ENCODE measurements around the gene TFAP2A.

Gene TFAP2A

DNA sequence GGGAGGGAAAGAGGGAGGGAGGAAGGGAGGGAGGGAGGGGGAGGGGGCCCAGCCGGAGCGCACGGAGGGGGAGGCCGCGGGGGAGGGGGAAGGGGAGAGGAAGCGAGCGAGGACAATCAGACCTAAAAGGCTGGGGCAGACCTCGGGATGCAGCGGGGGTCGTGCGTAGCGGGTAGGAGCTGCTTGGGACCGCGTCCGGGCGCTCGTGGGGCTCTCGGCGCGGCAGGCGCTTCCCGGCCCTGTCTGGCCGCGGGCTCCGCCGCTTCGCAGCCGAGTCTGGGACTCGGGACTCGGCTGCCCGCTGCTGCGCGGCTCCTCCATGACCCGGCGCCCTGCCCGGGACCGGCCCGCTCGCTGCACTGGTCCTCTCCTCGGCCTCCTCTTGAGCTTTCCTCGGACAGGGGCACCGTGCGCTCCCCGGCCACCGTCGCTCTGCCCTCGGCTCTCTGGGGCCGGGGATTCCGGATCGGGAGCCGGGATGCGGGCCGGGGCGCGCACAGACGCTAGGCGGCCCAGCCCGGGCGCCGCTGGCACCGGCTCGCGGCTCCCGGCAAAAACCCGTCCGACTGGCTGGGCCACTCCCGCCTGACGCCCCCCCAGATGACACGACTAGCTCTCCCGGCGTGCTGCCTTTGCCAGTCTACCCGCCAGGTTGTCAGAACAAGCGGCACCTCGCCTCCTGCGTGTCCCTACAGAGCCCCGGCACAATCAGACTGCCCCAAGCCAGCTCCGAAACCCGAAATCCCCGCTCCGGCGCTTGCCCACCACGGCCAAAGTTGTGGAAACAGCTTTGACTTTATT lies 2.2 kb downstream of the TFAP2A start:
- DNase-seq = peak in 2 of 51 donors; percentile 13 to 26

DNA sequence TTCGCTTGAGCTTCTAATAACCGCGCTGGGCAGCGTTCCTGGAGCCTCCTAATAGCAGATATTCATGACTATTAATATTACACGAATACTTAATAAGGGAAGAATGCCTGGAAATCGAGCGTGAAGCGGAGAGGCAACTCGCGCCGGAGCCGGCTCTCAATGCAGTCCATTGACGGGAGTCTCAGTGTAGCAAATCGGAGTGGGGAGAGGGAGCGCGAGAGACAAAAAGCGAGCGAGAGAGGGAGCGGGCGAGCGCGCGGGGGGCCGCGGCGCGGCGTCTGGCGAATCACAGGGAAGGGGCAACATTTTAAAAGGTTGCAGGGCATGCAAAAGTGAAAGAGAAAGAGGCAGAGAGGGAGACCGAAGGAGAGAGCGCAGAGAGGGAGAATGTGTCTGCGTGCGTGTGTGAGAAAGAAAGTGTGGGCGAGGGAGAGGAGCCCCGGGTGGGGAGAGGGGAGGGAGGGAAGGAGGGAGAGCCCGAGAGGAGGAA lies 2.9 kb downstream of the TFAP2A start:
- DNase-seq = no peak

DNA sequence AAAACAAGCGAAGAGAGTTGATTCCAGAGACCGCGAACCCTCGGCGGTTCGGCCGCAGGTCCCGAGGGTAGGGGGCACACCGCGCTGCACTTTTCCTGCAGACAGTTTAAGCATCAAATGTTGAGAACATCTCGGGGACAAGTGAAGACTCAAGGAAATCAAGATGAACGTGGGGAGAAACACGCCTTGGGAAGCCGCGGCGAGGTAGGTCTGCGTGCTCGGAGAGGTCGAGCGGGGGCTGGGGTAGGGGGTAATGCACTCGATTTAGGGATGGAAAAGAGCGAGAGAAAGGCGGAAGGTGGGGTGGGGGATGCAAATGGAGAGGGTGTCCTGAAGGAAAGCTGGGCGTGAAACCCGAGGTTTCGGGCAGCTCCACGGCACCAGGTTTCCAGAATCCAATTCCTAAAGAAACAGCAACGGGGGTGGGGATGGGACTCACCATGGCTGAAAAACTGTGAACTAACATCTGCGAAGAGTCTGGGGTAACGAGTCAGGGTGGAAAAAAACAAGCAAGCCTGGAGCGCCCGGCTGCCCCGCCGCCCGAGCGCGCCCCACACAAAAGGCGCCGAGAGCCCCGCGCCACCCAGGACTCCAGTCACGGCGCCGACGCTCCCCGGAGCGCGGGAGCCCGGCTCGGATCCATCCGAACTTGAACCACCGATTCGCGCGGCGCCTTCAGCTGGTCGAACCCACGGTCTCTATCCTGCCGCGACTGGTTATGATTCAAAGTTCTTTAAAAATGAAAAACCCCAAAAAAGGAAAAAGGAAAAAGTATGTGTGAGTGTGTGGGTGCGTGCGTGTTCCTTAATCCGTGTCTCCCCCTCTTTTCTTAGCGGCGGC lies 3.5 kb downstream of the TFAP2A start:
- no peak for DNase-seq

DNA sequence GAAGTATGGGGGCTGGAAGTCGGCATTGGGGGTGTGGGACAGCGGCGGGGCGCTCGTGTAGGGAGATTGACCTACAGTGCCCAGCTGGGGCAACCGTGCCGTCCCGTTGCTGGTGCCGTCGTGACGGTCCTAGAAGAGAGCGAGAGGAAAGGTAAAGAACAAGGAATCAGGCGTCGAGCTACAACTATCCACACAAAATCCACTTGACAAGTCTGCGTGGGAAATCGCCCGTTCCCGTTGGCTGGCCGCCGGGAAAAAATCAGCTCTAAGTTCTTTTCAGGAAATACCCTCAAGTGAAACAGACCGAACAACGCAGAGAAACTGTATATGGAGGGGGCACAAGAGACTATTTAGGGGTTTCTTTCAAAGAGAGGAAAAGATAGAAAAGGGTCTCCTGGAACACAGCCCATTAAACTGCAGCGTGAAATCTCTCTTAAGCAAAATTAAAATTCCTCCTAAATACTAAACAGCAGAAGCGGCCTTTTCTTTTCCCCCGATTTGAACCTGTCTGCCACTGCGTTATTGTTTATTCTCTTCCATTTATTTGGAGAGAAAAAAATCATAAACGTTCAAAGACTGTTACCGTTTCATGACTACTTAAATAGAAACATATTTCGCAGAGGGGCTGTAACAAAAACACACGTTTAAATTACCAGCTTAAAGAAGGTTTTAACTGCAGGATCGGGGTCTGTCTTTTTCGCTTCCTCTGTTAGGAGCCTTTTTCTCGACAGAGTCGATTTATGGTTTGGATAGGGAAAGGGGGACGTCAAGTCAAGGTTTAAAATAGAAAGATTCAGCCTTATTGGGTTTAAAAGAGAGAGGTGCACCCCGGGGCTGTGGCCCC lies 4.4 kb downstream of the TFAP2A start:
- DNase-seq = no peak

DNA sequence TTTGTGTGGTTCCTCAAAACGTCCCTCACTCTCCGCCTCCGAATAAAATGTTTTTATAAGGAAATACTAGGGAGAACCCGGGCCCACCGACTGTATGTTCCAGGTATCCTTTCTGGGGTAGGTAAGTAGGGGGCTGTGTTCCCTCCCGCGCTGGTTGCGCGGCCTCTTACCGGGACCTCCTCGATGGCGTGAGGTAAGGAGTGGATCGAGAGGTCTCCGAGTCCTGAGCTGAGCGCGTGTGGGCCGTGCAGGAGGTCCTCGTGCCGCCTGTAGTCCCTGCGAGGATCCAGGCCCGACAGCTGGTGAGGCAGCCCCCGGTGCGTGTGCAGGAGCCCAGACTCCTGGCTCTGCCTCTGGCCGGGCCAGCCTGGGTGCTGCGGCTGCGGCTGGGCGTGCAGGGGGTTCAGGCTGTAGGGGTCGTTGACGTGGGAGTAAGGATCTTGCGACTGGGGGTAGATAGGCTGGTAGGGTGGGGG lies 5.1 kb downstream of the TFAP2A start:
- no peak for DNase-seq

DNA sequence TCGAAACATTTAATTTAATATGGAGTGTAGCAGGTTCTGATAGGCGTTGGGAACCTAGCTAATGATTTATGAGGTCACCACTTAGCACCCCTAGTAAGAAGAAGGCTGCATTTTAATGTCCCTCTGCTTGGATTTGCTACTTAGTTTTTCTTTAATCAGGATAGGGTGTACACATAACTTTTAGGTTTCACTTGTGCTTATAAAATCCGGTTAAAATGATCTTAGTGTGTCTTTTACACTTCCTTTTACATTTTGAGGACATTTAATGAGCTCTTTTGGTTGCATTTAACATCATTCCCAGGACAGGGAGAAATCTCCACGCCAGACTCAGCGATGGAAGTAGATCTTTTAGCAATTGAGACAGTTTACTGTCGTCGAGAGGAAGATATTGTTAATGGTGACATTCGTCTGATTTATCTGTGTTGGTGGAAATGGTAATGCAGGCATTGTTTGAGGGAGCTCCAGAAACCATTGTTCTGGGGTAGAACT lies 5.6 kb downstream of the TFAP2A start:
- DNase-seq = no peak

DNA sequence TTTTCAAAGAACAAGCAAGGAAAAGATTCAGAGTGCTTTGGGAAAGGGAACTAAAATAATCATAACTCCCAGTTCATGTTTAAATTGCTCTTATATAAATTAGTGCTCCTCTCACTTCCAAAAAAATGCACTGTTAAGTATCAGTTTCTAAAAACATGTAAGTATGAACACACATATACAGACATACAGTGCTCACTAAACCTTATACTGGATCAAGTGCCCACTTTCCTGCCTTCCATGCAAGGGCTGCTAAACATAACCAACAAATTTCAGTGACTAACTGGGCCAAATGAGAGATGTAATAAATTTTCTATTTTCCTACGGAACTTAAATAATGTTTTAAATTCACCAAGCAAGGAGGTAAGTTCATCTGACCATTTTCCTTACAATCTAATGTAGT lies 6.4 kb downstream of the TFAP2A start:
- DNase-seq = no peak

DNA sequence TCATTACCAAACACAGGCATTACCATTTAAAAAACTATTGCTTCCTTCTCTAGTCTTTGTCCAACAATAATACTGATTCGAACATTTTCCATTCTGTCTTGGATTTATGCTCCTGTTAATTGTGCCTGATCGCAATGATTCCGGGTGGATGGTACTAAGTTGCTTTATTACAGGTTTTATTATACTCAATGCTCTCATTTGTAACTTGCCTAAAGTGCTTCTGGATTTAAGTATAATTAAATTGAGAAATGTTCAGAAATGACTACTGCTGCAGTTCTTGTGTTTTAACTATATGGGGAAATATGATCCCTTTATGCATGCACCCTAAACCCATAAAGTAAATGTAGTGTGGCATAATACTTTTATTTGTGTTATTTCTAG lies 7.2 kb downstream of the TFAP2A start:
- DNase-seq = no peak

DNA sequence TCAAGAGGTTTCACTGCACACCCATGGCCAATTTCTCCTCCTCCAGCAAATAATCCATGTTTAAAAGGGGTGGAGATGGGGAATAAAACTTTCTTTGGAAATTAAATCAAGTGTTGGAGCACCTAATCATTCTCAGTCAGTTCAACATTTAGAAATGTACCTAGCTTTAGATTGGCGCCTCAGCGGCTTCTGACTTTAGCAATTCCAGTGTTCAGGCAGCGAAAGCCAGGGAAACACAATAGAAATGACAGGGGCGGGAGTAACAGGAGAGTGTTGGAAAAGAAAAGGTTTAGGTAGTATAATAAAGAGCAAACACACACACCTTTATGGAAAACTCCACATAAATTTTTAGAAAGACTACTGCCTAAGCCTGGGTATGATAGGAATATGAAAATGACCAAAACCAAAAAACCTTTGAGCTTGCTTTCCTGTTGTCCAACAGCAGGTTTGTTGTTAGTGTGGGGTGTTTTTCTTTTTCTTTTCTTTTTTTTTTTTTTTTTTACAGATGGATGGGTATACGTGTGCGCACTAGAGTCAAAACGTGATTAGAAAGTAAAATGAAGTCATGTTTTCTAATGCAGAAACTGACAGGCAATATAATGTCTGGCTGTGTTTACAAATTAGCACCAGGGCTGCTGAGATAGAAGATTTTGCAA lies 7.7 kb downstream of the TFAP2A start:
- no peak for DNase-seq

DNA sequence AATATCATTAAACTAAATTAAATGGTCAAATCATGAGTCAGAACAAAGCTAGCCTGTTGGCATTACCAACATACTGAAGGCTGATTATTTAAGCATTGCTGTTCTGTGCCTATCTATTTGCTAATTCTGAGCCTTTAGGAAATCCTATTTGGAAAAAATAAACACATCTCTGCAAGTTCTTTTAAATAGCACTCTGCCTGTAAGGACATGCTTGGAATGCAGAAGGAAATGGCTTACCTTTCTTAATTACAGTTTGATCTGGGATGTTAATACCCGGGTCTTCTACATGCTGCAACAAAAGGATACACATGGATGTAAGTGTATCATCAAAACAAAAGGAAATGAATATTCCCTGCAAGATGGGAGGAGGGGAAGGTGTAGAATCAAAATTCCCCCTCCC lies 8.3 kb downstream of the TFAP2A start:
- DNase-seq = no peak

DNA sequence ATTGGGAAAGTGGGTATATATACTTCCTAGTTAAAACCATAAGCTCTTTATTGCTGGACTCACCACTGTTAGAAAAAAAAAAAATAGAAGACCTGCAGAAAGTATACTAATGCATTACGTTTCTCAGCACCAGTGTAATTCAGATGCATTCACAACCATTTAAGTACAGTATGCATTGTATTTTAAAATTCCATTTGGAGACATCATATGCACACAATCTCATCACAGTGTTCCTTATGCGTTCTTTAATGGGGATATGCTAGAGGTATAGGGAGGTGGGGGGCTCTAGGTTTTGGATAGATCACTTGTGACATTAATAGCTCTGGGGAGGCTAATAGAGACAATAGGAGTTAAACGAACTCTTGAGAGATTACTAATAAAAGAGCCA lies 9.4 kb downstream of the TFAP2A start:
- no peak for DNase-seq

DNA sequence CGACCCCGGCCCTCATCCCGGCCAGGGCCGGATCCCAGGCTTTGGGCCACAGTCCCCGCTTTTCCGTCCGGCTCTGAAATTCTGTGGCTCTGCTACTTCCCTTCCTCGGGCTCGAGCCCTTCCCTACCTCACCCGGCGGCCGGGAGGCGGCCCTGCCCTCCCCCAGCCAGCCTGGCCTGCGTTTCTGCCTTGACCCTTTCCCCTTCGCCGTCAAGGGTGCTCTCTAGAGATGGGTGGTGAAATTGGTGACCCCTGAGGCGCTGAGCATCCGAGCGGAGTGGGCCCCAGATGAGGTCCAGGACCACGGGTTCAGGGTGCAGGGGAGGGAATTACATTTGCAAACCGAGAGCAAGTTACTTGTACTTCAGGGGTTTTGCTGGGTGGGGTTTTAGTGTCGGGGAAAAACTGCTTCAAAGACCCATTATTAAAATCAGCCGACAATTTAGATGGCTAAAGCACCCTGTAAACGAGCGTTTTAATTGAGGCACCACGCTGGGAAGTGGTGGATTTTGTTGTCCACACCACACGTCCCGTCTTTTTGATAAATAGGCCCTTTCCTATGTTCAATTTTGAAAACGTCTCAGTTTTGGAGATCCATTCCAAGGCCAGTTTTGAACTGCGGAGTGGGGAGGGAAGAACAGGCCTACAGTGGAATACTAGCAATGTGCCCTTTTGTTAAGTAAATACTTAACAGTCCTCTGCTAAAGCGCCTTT lies 9.9 kb downstream of the TFAP2A start:
- no peak for DNase-seq

DNA sequence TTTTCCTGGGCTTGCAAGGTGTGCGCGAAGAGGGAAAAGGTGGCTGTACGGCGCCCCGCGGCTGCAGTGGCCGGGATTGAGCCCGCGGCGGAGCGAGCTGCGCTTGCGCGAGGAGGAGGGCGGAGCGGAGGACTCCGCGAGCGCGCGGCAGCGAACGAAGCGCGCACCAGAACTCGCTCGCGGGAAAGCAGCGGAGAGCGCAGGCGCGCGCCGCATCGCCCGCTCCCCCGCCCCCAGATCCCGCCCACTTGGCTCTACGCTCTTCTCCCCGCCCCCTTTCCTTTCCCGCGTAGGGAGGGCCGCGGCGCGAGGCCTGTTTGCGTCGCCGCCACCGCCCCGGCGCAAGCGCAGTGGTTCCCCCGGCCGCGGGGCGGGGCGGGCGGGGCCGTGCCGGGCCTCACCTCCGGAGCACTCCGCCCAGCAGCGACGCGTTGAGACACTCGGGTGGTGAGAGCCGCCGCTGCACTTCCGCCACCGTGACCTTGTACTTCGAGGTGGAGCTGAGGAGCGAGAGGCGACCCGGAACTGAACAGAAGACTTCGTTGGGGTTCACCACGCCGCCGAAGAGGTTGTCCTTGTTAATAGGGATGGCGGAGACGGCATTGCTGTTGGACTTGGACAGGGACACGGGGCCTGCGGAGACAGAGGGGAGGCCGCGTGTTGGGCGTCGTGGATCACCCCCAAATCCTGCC lies 10.6 kb downstream of the TFAP2A start:
- peak in 49 of 51 donors; percentile 33 to 93 (median 78) for DNase-seq

DNA sequence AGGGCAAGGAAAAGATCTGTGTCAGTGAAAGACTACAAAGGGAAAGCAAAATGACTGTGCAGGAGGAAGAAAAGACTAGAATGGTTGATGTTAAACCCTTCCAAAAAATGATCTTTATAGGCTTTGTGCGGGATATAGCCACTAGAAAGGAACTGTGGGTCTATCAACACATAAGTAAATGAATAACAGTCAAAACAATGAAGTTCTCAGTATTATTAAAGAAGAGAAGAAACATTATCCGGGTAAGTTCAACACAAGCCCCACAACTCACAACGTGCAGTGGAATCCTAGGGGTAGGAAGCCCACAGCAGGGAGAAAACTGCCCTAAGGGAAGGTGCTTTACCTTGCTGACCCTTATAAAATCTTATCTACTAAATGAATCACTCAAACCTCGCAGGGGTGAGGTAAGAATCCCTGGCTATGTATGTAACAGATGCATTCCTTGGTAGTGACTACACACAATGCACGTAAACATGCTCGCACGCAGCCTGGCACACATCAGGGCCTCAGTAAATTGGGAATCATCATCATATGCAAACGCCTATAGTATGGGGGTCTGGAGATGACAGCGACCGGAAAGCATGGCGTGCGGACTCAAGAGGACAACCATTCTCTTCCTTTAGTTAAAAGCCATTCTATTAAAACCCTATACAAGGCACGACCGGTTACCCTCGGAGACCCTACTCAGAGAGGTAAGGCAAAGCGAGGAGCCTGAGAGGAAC lies 11.3 kb downstream of the TFAP2A start:
- DNase-seq = no peak

DNA sequence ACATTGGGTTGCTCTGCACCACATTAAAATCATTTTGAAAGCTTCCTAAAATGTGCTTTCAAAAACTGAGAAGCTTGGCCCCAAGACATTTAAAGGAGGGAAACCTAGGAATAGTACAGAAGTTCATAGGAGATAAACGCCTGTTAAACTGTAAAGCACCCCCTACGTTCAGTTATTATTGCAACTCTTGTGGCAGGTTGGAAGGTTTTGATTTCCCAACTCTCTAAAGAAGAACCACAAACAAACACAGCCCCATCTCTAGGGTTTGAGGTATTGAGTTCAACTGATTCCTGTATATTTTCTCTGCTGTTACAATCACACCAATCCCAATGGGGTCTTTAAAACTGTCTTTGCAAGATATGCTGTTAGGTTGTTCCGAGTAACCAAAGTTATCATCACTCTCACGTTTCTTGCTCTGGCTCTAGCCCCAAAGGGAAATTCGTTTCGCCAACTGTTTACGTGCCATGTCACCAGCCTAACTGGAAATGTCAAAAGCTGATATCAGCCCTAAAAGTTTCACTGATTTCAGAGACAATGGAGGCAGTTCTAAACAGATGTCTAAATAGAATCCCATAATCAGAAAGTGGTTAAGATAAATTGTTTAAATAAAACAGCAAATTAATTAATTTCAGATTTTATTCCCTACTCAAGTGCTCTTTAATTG lies 12.1 kb downstream of the TFAP2A start:
- no peak for DNase-seq

DNA sequence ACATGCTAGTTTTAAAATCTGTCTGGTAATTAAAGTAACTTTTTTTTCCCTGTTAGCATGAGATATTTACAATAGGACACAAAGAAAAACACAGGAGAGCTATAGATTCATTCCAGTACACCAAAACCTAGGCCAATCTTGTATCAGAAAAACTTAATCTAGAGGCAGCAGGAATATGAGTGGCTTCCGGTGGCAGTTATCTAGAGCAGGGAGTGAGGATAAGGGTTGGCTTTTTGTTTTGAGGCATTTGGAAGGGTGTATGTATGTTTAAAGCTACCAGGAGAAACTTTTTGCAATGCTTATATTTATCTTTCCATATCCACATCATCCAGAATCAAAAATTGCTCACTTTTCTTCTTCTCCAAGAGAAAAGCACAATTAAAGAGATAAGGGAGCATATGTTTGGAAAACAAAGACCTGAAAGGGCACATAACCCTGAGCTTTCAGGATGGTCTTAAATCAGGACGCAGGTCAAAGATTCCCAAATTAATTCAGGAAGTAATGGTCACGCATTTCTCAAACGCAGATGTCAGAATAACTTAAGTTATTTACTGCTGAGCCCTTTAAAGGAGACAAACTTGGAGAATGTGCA lies 13.1 kb downstream of the TFAP2A start:
- DNase-seq = no peak

DNA sequence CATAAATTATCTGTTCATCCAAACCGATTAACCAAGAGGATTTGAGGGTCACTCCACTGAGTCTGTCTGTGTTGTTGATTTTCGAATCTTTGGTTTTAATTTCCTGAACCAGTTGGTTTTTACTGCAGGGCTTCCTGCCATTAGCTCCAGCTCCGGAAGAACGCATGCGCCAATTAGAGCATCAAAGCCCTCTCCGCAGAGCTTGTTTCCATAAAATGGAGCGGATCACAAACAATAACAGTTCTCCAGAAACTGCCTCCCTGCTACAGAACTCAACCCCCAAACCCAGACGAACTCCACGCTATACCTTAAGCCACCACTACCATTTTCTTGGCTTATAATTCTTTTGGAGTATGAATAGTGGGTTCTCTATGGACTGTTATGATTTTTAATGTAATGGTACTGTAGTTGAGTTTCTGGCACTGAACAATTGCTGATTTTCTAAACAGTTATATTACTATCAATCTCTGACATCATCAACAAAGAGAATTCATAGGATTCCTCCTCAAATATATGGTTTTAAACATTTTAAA lies 13.8 kb downstream of the TFAP2A start:
- no peak for DNase-seq

DNA sequence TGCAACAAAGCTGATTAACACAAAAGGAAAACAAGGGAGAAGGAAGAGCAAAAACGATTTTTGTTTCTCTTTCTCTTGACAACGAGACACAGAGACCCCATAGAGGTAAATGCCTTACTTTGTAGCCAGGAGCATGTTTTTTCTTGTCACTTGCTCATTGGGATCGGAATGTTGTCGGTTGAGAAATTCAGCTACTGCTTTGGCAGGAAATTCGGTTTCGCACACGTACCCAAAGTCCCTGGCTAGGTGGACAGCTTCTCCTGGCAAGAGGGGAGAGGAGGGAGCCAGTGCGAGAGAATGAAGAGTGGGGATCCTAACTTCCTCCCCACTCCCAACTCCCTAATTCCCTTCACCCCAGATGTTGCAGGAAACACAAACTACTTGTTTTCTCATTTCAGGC lies 14.5 kb downstream of the TFAP2A start:
- DNase-seq = no peak

Measured in hypothalamus (tissue), 51 donors.